Stimulated activated CD4-positive, alpha-beta T cell treated with anti-CD3 and anti-CD28 coated beads, Interleukin-2, amount 100 ng/mL, for 4 hours (primary cell): Measurements from ENCODE around the gene NEU4.

Source experiments
- DNase-seq: peaks from one replicate; pipeline ENCODE4 v3.0.0-alpha.2; 2020; ENCODE audit warnings: low read depth

Gene NEU4

GRCh38 chr2:241865957-241866789 is 57.2 kb downstream of the NEU4 start:
- DNase-seq: no peak
